ENCODE measurements around the gene CDC27.
"Not testable (repeated sequence)": the region's sequence is repeated elsewhere in the genome, so short reads cannot be mapped to it uniquely, and the experiment has no call there.

GRCh38 chr17:47105246-47105645, 83.8 kb downstream of the CDC27 start:
- TF ChIP-seq ZNF274 (IDR thresholded peaks at IDR 0.05; ENCODE audit: low read depth, low read length); YY1 (IDR thresholded peaks at IDR 0.05; ENCODE audit: insufficient read depth, insufficient read length); SUZ12 (IDR thresholded peaks at IDR 0.05; ENCODE audit: extremely low read depth, insufficient read depth, insufficient read length): not testable (repeated sequence)

Measured in NT2/D1 (cell line).